CD8-positive, alpha-beta memory T cell (primary cell): ENCODE data around the gene SMOC1. TPM values are rescaled to one million over a fixed set of nuclear protein-coding genes. Genes with fewer than 3 reads are reported as not detected.
A peak's percentile ranks its signal among the peaks of the same experiment; 100 is the strongest.

Experiments
- CTCF ChIA-PET: fragments of 350-600 bp; sonication (Branson Sonifier 250); formaldehyde crosslinking; loops from one replicate; lab custom pipeline; 2021; ENCODE audit warnings: antibody characterized with exemption; lab: Charles Lee
- POLR2A ChIA-PET: fragments of 350-600 bp; sonication (Branson Sonifier 250); formaldehyde crosslinking; loops from one replicate; lab custom pipeline; 2021; ENCODE audit warnings: antibody characterized with exemption; lab: Charles Lee
- DNase-seq, 5 donors: peaks; one replicate each; pipeline versions ENCODE4 v3.0.0 to v3.0.0-alpha.2; 2020 to 2022; ENCODE audit warnings: mixed read lengths in 1 of 5
- H3K27ac ChIP-seq: one replicate; pipeline ENCODE4 v1.7.0; 2013; ENCODE audit warnings: low read depth, mild to moderate bottlenecking, low read length, moderate library complexity
- H3K27me3 ChIP-seq: 2 replicates; pipeline ENCODE4 v1.7.0; 2013; ENCODE audit warnings: low read length, mild to moderate bottlenecking; ENCODE audit not compliant: insufficient read depth, poor library complexity, severe bottlenecking
- H3K36me3 ChIP-seq: 2 replicates; pipeline ENCODE4 v1.7.0; 2013; ENCODE audit warnings: mild to moderate bottlenecking, low read length, moderate library complexity; ENCODE audit not compliant: insufficient read depth
- H3K4me1 ChIP-seq: 2 replicates; pipeline ENCODE4 v1.7.0; 2013; ENCODE audit warnings: mild to moderate bottlenecking, low read length, moderate library complexity; ENCODE audit not compliant: insufficient read depth
- H3K4me3 ChIP-seq: 2 replicates; pipeline ENCODE4 v1.7.0; 2013; ENCODE audit warnings: mild to moderate bottlenecking, low read length
- H3K9me3 ChIP-seq: 2 replicates; pipeline ENCODE4 v1.7.0; 2013; ENCODE audit warnings: mild to moderate bottlenecking, low read length
- H3K27ac Mint-ChIP-seq, 8 donors: one replicate each; pipeline ENCODE4 v1.8.0; 2020 to 2021; ENCODE audit warnings: mixed read lengths in 8 of 8, mild to moderate bottlenecking in 6 of 8, inconsistent platforms in 3 of 8, moderate library complexity in 3 of 8
- H3K27me3 Mint-ChIP-seq, 2 donors: one replicate each; pipeline ENCODE4 v1.8.0; 2020 to 2021; ENCODE audit warnings: mixed read lengths in 2 of 2, mild to moderate bottlenecking in 1 of 2, moderate library complexity in 1 of 2
- H3K36me3 Mint-ChIP-seq, 3 donors: one replicate each; pipeline ENCODE4 v1.8.0; 2020 to 2021; ENCODE audit warnings: mixed read lengths in 3 of 3, inconsistent platforms in 1 of 3, mild to moderate bottlenecking in 1 of 3
- H3K4me1 Mint-ChIP-seq, 3 donors: one replicate each; pipeline ENCODE4 v1.8.0; 2020 to 2021; ENCODE audit warnings: mixed read lengths in 3 of 3, inconsistent platforms in 1 of 3, mild to moderate bottlenecking in 1 of 3
- H3K4me3 Mint-ChIP-seq, 7 donors: one replicate each; pipeline ENCODE4 v1.8.0; 2020 to 2021; ENCODE audit warnings: mixed read lengths in 7 of 7, mild to moderate bottlenecking in 6 of 7, moderate library complexity in 4 of 7, inconsistent platforms in 2 of 7
- H3K9me3 Mint-ChIP-seq, 5 donors: one replicate each; pipeline ENCODE4 v1.8.0; 2020 to 2022; ENCODE audit warnings: mixed read lengths in 5 of 5, mild to moderate bottlenecking in 3 of 5, moderate library complexity in 2 of 5, inconsistent platforms in 1 of 5
- polyA plus RNA-seq: library from polyadenylated mRNA; unstranded; fragments of 300-500 nt; fragmentation: Illumina TruSeq; gene quantifications from one replicate; pipeline ENCODE4 v1.2.3, GENCODE V29; 2021
- total RNA-seq, 2 experiments: library from RNA; stranded (reverse); gene quantifications; one replicate each; pipeline ENCODE4 v1.2.3, GENCODE V29; 2021

The SMOC1 gene
- total and polyA plus RNA-seq, 3 experiments from 2014 or later = not detected

DNA sequence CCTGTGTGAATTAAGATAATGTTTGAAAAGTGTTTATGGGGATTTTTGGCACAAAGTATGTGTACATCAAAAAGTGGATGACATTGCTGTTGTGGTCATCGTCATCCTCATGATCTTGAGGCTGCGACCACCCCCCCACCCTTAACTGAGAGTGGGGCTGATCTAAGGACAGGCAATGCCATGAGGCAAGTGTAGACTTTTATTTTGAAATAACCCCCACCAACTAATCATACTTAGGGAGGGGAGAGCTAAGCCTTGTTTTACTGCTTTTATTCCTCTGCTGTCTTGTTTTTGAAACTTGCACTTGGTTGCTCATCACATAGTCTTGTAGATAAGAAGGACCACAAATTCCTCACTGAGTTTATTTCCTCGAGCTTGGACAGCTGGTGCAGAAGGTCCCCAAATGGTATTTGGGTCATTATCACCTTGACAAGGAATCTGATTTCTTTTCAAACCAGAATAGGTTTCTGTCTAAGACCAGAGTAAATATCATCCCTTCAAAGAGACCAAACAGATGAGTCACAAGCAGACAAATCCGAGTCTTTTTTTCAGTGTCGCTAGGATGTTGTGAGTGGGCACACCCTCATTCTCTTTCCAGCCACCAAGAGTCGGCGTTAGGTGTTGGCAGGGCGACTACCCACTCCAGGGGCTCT is 23.9 kb upstream of the SMOC1 start:
- Histone ChIP-seq H3K27me3 (no peaks in the 10 kb centered on the region), H3K36me3 (no peaks in the 10 kb centered on the region), H3K4me3 (no peak overlapping the region), H3K9me3 (no peaks in the 10 kb centered on the region), H3K4me1 (no peaks in the 10 kb centered on the region), H3K27ac (no peak overlapping the region)
- Mint-ChIP-seq H3K4me3 (no peak overlapping the region), H3K9me3 (no peaks in the 10 kb centered on the region), H3K27ac (no peak overlapping the region), H3K4me1 (no peaks in the 10 kb centered on the region), H3K36me3 (no peaks in the 10 kb centered on the region), H3K27me3 (peaks cover 7 to 35% of the 10 kb centered on the region in 2 donors)
- no peak for DNase-seq
- POLR2A ChIA-PET = no interaction called here
- CTCF ChIA-PET = no interaction called here

DNA sequence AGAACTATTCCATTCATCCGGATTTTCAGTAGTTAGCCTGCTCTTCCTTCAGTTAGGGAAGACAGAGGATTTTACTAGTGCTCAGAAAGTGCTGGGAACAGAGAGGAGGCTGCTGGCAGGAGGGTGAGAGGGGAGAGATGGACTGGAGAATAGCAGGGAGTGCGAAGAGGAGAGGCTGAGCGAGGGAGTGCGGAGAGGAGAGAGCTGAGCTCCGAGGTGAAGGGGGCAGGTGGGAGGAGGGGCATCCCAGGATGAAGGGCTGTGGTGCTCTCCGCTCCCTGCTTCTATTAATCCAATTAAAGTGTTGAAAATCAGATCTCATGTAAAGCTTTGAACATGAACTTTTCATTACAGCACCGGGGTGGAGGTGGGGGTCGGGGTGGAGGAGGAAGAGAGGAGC is 20.4 kb upstream of the SMOC1 start:
- H3K4me1 Mint-ChIP-seq = no peaks in the 10 kb centered on the region
- H3K27me3 Mint-ChIP-seq = peaks cover 6 to 32% of the 10 kb centered on the region in 2 donors
- H3K36me3 Mint-ChIP-seq = no peaks in the 10 kb centered on the region
- no peak overlapping the region for H3K4me3 ChIP-seq
- CTCF ChIA-PET = no interaction called here
- H3K27ac ChIP-seq = no peak overlapping the region
- H3K4me3 Mint-ChIP-seq = no peak overlapping the region
- H3K27me3 ChIP-seq = no peaks in the 10 kb centered on the region
- no peaks in the 10 kb centered on the region for H3K9me3 Mint-ChIP-seq
- no peak for DNase-seq
- H3K36me3 ChIP-seq = no peaks in the 10 kb centered on the region
- H3K4me1 ChIP-seq = no peaks in the 10 kb centered on the region
- POLR2A ChIA-PET = no interaction called here
- H3K9me3 ChIP-seq = no peaks in the 10 kb centered on the region
- no peak overlapping the region for H3K27ac Mint-ChIP-seq

DNA sequence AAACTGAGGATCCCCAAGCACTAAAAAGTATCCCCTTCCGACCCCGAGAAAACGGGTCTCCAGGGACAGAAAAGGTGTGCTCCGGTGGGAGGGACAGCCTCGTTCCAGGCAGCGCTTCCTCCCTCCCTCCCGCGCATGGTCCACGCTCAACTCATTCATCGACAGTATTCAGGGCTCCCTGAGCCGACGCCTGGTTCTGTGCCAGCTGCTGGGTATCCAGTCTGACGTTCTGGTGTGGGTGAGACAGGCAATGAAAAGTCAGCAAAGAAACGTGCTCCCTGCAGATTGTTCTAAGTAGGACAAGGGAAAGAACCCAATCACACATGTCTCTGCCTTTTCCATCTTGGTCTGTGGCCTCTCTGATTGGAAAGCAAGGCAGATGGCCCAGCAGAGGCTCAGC is 19.6 kb upstream of the SMOC1 start:
- H3K27ac Mint-ChIP-seq = no peak overlapping the region
- peaks cover 0 to 5% (median 1%) of the 10 kb centered on the region in 5 donors for H3K9me3 Mint-ChIP-seq
- Histone ChIP-seq H3K4me3 (no peak overlapping the region), H3K9me3 (no peaks in the 10 kb centered on the region), H3K36me3 (no peaks in the 10 kb centered on the region), H3K27me3 (no peaks in the 10 kb centered on the region), H3K4me1 (no peaks in the 10 kb centered on the region), H3K27ac (no peak overlapping the region)
- POLR2A ChIA-PET = no interaction called here
- no peak overlapping the region for H3K4me3 Mint-ChIP-seq
- no peaks in the 10 kb centered on the region for H3K36me3 Mint-ChIP-seq
- H3K27me3 Mint-ChIP-seq = peaks cover 7 to 37% of the 10 kb centered on the region in 2 donors
- DNase-seq = no peak
- CTCF ChIA-PET = no interaction called here
- H3K4me1 Mint-ChIP-seq = no peaks in the 10 kb centered on the region

DNA sequence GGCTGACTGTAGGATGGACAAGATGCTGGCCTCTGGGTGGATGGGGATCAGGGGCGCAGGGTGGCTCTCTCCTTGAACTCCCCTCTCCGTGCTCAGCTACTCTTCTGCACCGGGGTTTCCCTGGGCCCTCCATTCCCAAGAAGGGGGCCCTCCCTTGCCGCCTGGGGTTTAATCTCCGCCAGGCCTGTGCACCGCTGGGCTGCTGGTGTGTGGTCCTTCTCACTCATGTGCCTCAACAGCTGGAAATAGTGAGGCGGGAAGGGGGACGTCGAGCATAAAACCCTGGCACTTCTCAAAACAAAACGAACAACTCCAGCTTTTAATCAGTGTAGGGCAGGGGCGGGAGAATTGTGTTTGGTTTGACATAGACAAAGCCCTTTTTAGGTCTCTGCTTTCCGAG is 19.0 kb upstream of the SMOC1 start:
- Histone ChIP-seq H3K27ac (no peak overlapping the region), H3K4me1 (no peaks in the 10 kb centered on the region), H3K4me3 (no peak overlapping the region), H3K27me3 (no peaks in the 10 kb centered on the region), H3K36me3 (no peaks in the 10 kb centered on the region), H3K9me3 (no peaks in the 10 kb centered on the region)
- Mint-ChIP-seq H3K4me3 (no peak overlapping the region), H3K27ac (peak overlapping the region in 1 of 8 donors; percentile 16), H3K27me3 (peaks cover 9 to 41% of the 10 kb centered on the region in 2 donors), H3K9me3 (peaks cover 0 to 9% (median 3%) of the 10 kb centered on the region in 5 donors), H3K36me3 (no peaks in the 10 kb centered on the region), H3K4me1 (no peaks in the 10 kb centered on the region)
- CTCF ChIA-PET = no interaction called here
- POLR2A ChIA-PET = no interaction called here
- DNase-seq = no peak

DNA sequence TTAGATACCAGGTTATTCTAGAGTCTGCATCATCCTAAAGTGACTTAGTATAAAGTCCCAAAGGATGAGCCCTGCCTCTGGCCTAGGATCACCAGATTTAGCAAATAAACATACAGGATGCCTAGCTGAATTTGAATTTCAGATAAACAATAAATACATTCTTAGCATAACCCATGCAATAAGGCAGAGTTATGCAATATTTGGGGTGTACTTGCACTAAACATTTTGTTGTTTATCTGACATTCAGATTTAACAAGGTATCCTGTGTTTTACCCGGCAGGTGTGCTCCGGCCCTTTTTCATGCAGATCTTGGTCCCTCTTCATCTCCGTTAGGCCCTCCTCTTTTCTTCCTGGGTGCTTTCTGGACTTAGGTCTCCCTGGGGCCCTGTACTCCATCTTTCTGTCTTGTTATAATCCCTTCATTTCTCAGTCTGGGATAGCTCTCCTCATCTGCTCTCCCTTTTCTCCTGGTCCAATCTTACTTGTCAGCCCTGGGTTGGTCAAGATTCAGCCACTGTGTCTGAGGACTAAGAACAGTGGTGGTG is 18.1 kb upstream of the SMOC1 start:
- Mint-ChIP-seq H3K27me3 (peaks cover 11 to 43% of the 10 kb centered on the region in 2 donors), H3K36me3 (no peaks in the 10 kb centered on the region), H3K4me1 (no peaks in the 10 kb centered on the region), H3K4me3 (no peak overlapping the region), H3K9me3 (peaks cover 0 to 9% (median 5%) of the 10 kb centered on the region in 5 donors), H3K27ac (no peak overlapping the region)
- H3K27ac ChIP-seq = no peak overlapping the region
- no peak for DNase-seq
- no peaks in the 10 kb centered on the region for H3K36me3 ChIP-seq
- CTCF ChIA-PET = no interaction called here
- no peak overlapping the region for H3K4me3 ChIP-seq
- H3K27me3 ChIP-seq = no peaks in the 10 kb centered on the region
- H3K9me3 ChIP-seq = no peaks in the 10 kb centered on the region
- POLR2A ChIA-PET = no interaction called here
- no peaks in the 10 kb centered on the region for H3K4me1 ChIP-seq

DNA sequence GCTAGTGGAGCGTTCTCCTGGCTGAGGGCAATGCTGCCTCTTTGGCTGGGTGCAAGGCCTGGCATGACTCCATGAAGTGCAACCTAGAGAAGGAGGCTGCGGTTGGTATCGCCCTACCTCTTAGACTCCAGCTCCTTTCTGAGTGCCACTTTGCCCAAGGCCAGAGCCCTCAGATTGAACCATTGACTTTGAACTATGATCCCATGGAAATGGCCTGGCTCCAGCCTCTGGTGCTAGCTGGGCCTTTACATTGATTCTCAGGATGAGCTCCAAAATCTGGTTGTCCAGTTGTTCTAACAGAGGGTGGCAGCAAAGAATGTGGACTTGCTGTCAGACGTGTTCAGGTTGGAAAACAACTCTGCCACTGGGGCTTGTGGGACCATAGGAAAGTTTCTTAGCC is 16.1 kb upstream of the SMOC1 start:
- ChIA-PET POLR2A (no interaction called here), CTCF (interaction anchor here (1.4 kb wide), 1 partner anchor 44 kb away, joined by 3 read pairs; no protein-coding TSS in a partner anchor)
- Histone ChIP-seq H3K36me3 (no peaks in the 10 kb centered on the region), H3K27ac (no peak overlapping the region), H3K4me3 (no peak overlapping the region), H3K4me1 (no peaks in the 10 kb centered on the region), H3K27me3 (no peaks in the 10 kb centered on the region), H3K9me3 (no peaks in the 10 kb centered on the region)
- H3K27ac Mint-ChIP-seq = no peak overlapping the region
- no peaks in the 10 kb centered on the region for H3K4me1 Mint-ChIP-seq
- H3K36me3 Mint-ChIP-seq = no peaks in the 10 kb centered on the region
- H3K27me3 Mint-ChIP-seq = peaks cover 22 to 43% of the 10 kb centered on the region in 2 donors
- no peak overlapping the region for H3K4me3 Mint-ChIP-seq
- DNase-seq = no peak
- peaks cover 0 to 9% (median 7%) of the 10 kb centered on the region in 5 donors for H3K9me3 Mint-ChIP-seq

DNA sequence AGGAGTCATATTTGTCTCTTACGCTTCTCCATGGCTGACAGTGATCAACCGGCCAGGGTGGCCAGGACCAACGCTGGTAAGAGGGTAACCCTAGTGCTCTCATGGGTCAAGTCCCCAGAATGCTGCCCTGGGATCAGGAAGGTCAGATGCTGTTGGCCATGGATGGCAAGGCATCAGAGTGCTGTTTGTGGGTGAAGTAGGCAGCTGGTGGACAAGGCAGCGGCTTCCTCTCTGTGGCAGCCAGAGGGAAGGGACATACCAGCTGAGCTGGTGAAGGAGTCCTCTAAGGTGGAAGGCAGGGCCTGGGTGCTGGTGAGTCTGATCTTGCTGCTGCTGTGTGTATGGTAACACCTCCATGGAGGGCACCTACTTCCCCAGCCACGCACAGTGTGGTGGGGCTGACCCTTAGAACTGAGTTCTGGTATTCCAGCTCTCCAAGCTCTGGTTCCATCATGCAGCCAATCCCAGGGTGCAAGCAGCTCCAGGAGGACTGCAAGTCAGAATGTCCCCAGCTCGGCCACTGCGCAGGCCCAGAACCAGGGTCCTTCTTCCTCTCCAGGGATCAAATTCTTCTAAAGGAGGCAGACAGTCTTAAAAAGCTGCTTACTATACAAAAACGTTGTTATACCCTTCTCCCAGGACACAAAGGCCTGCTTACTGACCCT is 13.4 kb upstream of the SMOC1 start:
- Histone ChIP-seq H3K27me3 (no peaks in the 10 kb centered on the region), H3K4me1 (no peaks in the 10 kb centered on the region), H3K27ac (no peak overlapping the region), H3K36me3 (no peaks in the 10 kb centered on the region), H3K4me3 (no peak overlapping the region), H3K9me3 (no peaks in the 10 kb centered on the region)
- H3K27me3 Mint-ChIP-seq = peaks cover 29 to 59% of the 10 kb centered on the region in 2 donors
- CTCF ChIA-PET = no interaction called here
- no peak for DNase-seq
- POLR2A ChIA-PET = no interaction called here
- H3K4me1 Mint-ChIP-seq = no peaks in the 10 kb centered on the region
- peaks cover 0 to 11% (median 8%) of the 10 kb centered on the region in 5 donors for H3K9me3 Mint-ChIP-seq
- H3K27ac Mint-ChIP-seq = no peak overlapping the region
- no peak overlapping the region for H3K4me3 Mint-ChIP-seq
- no peaks in the 10 kb centered on the region for H3K36me3 Mint-ChIP-seq

DNA sequence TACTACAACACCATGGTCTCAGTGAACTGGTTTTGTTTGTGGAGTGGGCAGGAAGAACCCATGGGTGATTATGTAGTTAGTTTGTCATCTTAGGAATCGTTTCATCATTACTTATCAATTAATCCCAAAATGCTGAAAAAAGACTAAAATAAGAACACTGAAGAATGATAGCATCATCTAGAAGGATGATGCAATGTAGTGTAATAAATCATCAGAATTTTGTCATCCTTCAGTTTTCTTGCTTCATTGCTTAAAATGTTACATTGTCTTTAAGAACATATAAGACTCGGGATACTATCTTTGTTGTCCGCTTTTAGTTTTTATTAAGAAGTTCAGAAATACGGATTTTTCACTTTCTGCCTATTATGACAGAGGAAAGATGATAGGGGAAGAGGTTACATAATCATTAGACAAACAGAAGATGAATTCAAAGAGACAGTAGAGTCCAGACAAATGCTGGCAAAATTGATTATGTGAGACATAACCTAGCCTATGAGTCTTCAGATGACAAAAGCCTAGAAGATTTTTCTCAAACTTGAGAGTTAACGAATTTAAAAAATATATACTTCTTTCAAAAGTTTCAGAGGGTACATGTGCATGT is 10.8 kb upstream of the SMOC1 start:
- ChIA-PET CTCF (no interaction called here), POLR2A (no interaction called here)
- no peak for DNase-seq
- Histone ChIP-seq H3K4me3 (no peak overlapping the region), H3K9me3 (no peaks in the 10 kb centered on the region), H3K36me3 (no peaks in the 10 kb centered on the region), H3K27ac (no peak overlapping the region), H3K4me1 (no peaks in the 10 kb centered on the region), H3K27me3 (no peaks in the 10 kb centered on the region)
- Mint-ChIP-seq H3K36me3 (no peaks in the 10 kb centered on the region), H3K9me3 (peaks cover 2 to 12% (median 8%) of the 10 kb centered on the region in 5 donors), H3K27ac (no peak overlapping the region), H3K4me3 (no peak overlapping the region), H3K27me3 (peaks cover 34 to 78% of the 10 kb centered on the region in 2 donors), H3K4me1 (no peaks in the 10 kb centered on the region)
